Calu3 (cell line): ENCODE measurements around the gene BRCC3. TPM values are rescaled to one million over a fixed set of nuclear protein-coding genes. Genes with fewer than 3 reads are reported as not detected.
A peak's percentile ranks its signal among the peaks of the same experiment; 100 is the strongest.

Experiments used
- BruUV-seq: library from RNA; stranded (reverse); fragments of 400-500 nt; replicated peaks from 2 replicates; lab custom pipeline; 2021; lab: Mats Ljungman, UMichigan
- CTCF ChIA-PET: fragments of 300-600 bp; sonication (Branson Sonifier 250); formaldehyde crosslinking; loops from one replicate; lab custom pipeline; 2022; ENCODE audit warnings: antibody characterized with exemption; lab: Charles Lee
- DNase-seq: peaks from one replicate; pipeline ENCODE4 v3.0.0; 2022
- H3K27ac Mint-ChIP-seq: one replicate; pipeline ENCODE4 v1.8.0; 2022; ENCODE audit warnings: mixed read lengths; ENCODE audit not compliant: unreplicated experiment
- H3K27me3 Mint-ChIP-seq: one replicate; pipeline ENCODE4 v1.8.0; 2022; ENCODE audit warnings: mixed read lengths; ENCODE audit not compliant: unreplicated experiment
- H3K36me3 Mint-ChIP-seq: one replicate; pipeline ENCODE4 v1.8.0; 2022; ENCODE audit warnings: mild to moderate bottlenecking, moderate library complexity, mixed read lengths; ENCODE audit not compliant: insufficient read depth, unreplicated experiment
- H3K4me1 Mint-ChIP-seq: one replicate; pipeline ENCODE4 v1.8.0; 2022; ENCODE audit warnings: mild to moderate bottlenecking, low read depth, mixed read lengths; ENCODE audit not compliant: unreplicated experiment
- H3K4me3 Mint-ChIP-seq: one replicate; pipeline ENCODE4 v1.8.0; 2022; ENCODE audit warnings: mild to moderate bottlenecking, low read depth, moderate library complexity, mixed read lengths; ENCODE audit not compliant: unreplicated experiment
- H3K9me3 Mint-ChIP-seq: one replicate; pipeline ENCODE4 v1.8.0; 2022; ENCODE audit warnings: low read depth, mixed read lengths; ENCODE audit not compliant: unreplicated experiment
- CTCF ChIP-seq: fragments of 200-600 bp; IDR thresholded peaks from one replicate; pipeline ENCODE4 v1.8.0; 2022; ENCODE audit warnings: antibody characterized with exemption; ENCODE audit not compliant: unreplicated experiment
- intact Hi-C: fragments of 100-400 bp; cut with micrococcal nuclease; formaldehyde crosslinking; loops from one replicate; pipeline ENCODE4 v1.10.0; 2022; ENCODE audit not compliant: unreplicated experiment
- total RNA-seq: library from RNA; stranded (reverse); gene quantifications from 2 replicates; pipeline ENCODE4 v1.2.3, GENCODE V29; 2022

The BRCC3 gene
- total RNA-seq, 1 experiment from 2014 or later: 35.9 TPM

GRCh38 chrX:155061760-155062159 is 9.5 kb upstream of the BRCC3 start:
- Mint-ChIP-seq H3K27me3 (no peaks in the 10 kb centered on the region), H3K36me3 (no peaks in the 10 kb centered on the region), H3K4me1 (peaks cover 11% of the 10 kb centered on the region), H3K9me3 (no peaks in the 10 kb centered on the region), H3K4me3 (no peak overlapping the region), H3K27ac (no peak overlapping the region)
- BruUV-seq: no TSS peak
- no peak for DNase-seq
- intact Hi-C loops: no loop called here
- no peak for TF ChIP-seq CTCF
- CTCF ChIA-PET: no interaction called here

- BruUV-seq: no TSS peak
- Mint-ChIP-seq H3K27me3 (no peaks in the 10 kb centered on the region), H3K4me3 (no peak overlapping the region), H3K4me1 (peaks cover 21% of the 10 kb centered on the region), H3K9me3 (no peaks in the 10 kb centered on the region), H3K27ac (no peak overlapping the region), H3K36me3 (peaks cover 7% of the 10 kb centered on the region)
- CTCF ChIA-PET: no interaction called here
- DNase-seq: no peak
- TF ChIP-seq CTCF: no peak
- intact Hi-C loops: no loop called here
Observed at GRCh38 chrX:155065035-155065734, 6.1 kb upstream of the BRCC3 start.

GRCh38 chrX:155068165-155068564 is 3.1 kb upstream of the BRCC3 start:
- Mint-ChIP-seq H3K4me3 (no peak overlapping the region), H3K27me3 (no peaks in the 10 kb centered on the region), H3K9me3 (no peaks in the 10 kb centered on the region), H3K27ac (no peak overlapping the region), H3K4me1 (peaks cover 28% of the 10 kb centered on the region), H3K36me3 (peaks cover 32% of the 10 kb centered on the region)
- TF ChIP-seq CTCF: no peak
- no peak for DNase-seq
- CTCF ChIA-PET: no interaction called here
- intact Hi-C loops: no loop called here
- no TSS peak for BruUV-seq

- no TSS peak for BruUV-seq
- Mint-ChIP-seq H3K36me3 (peaks cover 39% of the 10 kb centered on the region), H3K27ac (no peak overlapping the region), H3K27me3 (no peaks in the 10 kb centered on the region), H3K4me3 (peak overlapping the region; percentile 92), H3K4me1 (peaks cover 40% of the 10 kb centered on the region), H3K9me3 (no peaks in the 10 kb centered on the region)
- CTCF ChIA-PET: interaction anchor here (0.6 kb wide), 1 partner anchor 598 kb away, joined by 3 read pairs; no protein-coding TSS in a partner anchor
- intact Hi-C loops: no loop called here
- no peak for TF ChIP-seq CTCF
- no peak for DNase-seq
Observed at GRCh38 chrX:155069414-155069813, 1.9 kb upstream of the BRCC3 start.
